ENCODE data around the gene PALLD. TPM values are rescaled to one million over a fixed set of nuclear protein-coding genes. Genes with fewer than 3 reads are reported as not detected.

PALLD gene
- total RNA-seq, 2 experiments from 2014 or later, result 0.49 to 0.78 TPM

DNA sequence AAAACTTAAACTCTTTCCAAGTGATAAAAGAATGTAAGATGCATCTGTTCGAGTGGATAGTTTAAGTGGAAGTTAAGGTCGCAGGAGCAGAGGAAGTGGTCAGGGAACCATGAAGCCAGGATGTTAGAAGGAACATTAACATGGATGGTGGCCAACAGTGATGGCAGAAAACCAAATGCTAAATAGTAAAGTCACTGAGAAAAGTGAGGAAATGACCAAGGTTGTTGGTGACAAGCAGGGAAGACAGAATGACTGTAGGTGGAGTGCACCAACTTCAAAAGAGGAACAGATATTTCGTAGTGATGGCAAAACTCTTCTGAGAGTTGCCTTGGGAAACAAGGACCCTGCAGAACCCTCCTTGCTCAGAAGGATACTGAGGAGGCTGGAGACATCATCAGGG, 226.2 kb downstream of the PALLD start:
- Histone ChIP-seq H3K9me3 (ENCODE audit: control insufficient read depth in 1 of 2, insufficient read depth in 1 of 2, low read length in 2 of 2) (peaks cover 0 to 2% of the 10 kb centered on the region in 2 experiments), H3K27me3 (ENCODE audit: control insufficient read depth in 1 of 2, insufficient read depth in 2 of 2, low read length in 2 of 2) (no peaks in the 10 kb centered on the region), H3K4me3 (ENCODE audit: low read length) (no peak overlapping the region), H3K27ac (ENCODE audit: low read depth in 1 of 2, low read length in 2 of 2) (no peak overlapping the region), H3K36me3 (ENCODE audit: insufficient read depth, low read length) (no peaks in the 10 kb centered on the region), H3K4me1 (ENCODE audit: insufficient read depth, low read length) (no peaks in the 10 kb centered on the region)
- ATAC-seq (ENCODE audit: poor library complexity) (no peak), DNase-seq (peak in 2 of 14 experiments; percentile 2 to 8)
- Mint-ChIP-seq H3K4me1 (ENCODE audit: low read depth) (peaks cover 12% of the 10 kb centered on the region), H3K9me3 (peaks cover 3% of the 10 kb centered on the region), H3K27ac (no peak overlapping the region), H3K27me3 (no peaks in the 10 kb centered on the region), H3K36me3 (ENCODE audit: low read depth) (no peaks in the 10 kb centered on the region), H3K4me3 (no peak overlapping the region)
- ChIA-PET CTCF (no interaction called here), POLR2A (no interaction called here)
- intact Hi-C loops (cut with DNase I, micrococcal nuclease), result no loop called here
- TF ChIP-seq CTCF (IDR thresholded peaks at IDR 0.05), result no peak

DNA sequence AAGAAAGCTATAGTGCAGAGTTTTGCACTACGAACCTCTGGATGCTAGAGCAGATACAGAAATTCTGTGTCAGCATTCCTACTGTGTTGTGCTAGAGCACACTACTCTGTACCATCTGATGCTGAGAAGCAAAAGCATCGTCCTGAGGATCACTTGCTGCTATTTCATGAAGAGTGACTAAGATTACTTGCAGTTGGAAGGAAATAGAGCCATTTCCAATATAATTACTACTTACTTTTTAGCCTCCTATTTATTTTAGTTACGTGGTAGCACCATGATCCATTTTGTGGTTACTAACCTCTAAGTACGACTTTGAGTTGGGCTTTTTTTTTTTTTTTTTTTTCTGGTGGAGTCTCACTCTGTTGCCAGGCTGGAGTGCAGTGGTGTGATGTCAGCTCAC, 226.7 kb downstream of the PALLD start:
- intact Hi-C loops (cut with DNase I, micrococcal nuclease), result no loop called here

GRCh38 chr4:168724243-168724642, 227.4 kb downstream of the PALLD start:
- Histone ChIP-seq H3K4me3 (ENCODE audit: low read length) (no peak overlapping the region), H3K4me1 (ENCODE audit: insufficient read depth, low read length) (no peaks in the 10 kb centered on the region), H3K36me3 (ENCODE audit: insufficient read depth, low read length) (no peaks in the 10 kb centered on the region), H3K27me3 (ENCODE audit: control insufficient read depth in 1 of 2, insufficient read depth in 2 of 2, low read length in 2 of 2) (no peaks in the 10 kb centered on the region), H3K9me3 (ENCODE audit: control insufficient read depth in 1 of 2, insufficient read depth in 1 of 2, low read length in 2 of 2) (peaks cover 0 to under 1% of the 10 kb centered on the region in 2 experiments), H3K27ac (ENCODE audit: low read depth in 1 of 2, low read length in 2 of 2) (no peak overlapping the region)
- Mint-ChIP-seq H3K4me3 (no peak overlapping the region), H3K27ac (no peak overlapping the region), H3K27me3 (no peaks in the 10 kb centered on the region), H3K36me3 (ENCODE audit: low read depth) (no peaks in the 10 kb centered on the region), H3K9me3 (peaks cover 7% of the 10 kb centered on the region), H3K4me1 (ENCODE audit: low read depth) (peaks cover 12% of the 10 kb centered on the region)
- ATAC-seq (ENCODE audit: poor library complexity) (no peak), DNase-seq (no peak)
- ChIA-PET CTCF (no interaction called here), POLR2A (no interaction called here)
- intact Hi-C loops (cut with DNase I, micrococcal nuclease), result no loop called here
- no peak for TF ChIP-seq CTCF (IDR thresholded peaks at IDR 0.05)

More for the DNA sequence above, 226.7 kb downstream of the PALLD start:
- H3K9me3 Mint-ChIP-seq, result peaks cover 4% of the 10 kb centered on the region
- H3K4me3 Mint-ChIP-seq, result no peak overlapping the region
- POLR2A ChIA-PET, result no interaction called here
- peaks cover 0 to 2% of the 10 kb centered on the region in 2 experiments for H3K9me3 ChIP-seq (ENCODE audit: control insufficient read depth in 1 of 2, insufficient read depth in 1 of 2, low read length in 2 of 2)
- no peaks in the 10 kb centered on the region for H3K27me3 Mint-ChIP-seq
- H3K27ac ChIP-seq (ENCODE audit: low read depth in 1 of 2, low read length in 2 of 2), result no peak overlapping the region
- no peak overlapping the region for H3K27ac Mint-ChIP-seq
- H3K4me3 ChIP-seq (ENCODE audit: low read length), result no peak overlapping the region
- no peaks in the 10 kb centered on the region for H3K36me3 Mint-ChIP-seq (ENCODE audit: low read depth)
- no peak for DNase-seq
- CTCF ChIA-PET, result no interaction called here
- no peaks in the 10 kb centered on the region for H3K36me3 ChIP-seq (ENCODE audit: insufficient read depth, low read length)
- H3K4me1 ChIP-seq (ENCODE audit: insufficient read depth, low read length), result no peaks in the 10 kb centered on the region
- no peaks in the 10 kb centered on the region for H3K27me3 ChIP-seq (ENCODE audit: control insufficient read depth in 1 of 2, insufficient read depth in 2 of 2, low read length in 2 of 2)
- H3K4me1 Mint-ChIP-seq (ENCODE audit: low read depth), result peaks cover 12% of the 10 kb centered on the region
- no peak for ATAC-seq (ENCODE audit: poor library complexity)
- TF ChIP-seq CTCF (IDR thresholded peaks at IDR 0.05), result no peak
